H1 (cell line): Measurements from ENCODE around the gene PRICKLE3. TPM values are rescaled to one million over a fixed set of nuclear protein-coding genes. Genes with fewer than 3 reads are reported as not detected.

Source experiments
- ATF3 ChIP-seq: IDR thresholded peaks from 2 replicates; pipeline ENCODE4 v1.6.1; 2011; ENCODE audit warnings: low read depth, mild to moderate bottlenecking, low read length; ENCODE audit not compliant: insufficient read depth
- BCL11A ChIP-seq, 2 experiments: IDR thresholded peaks; one replicate each; pipeline ENCODE4 v1.6.1; 2011; ENCODE audit warnings: low read depth in 2 of 2, low read length in 2 of 2, mild to moderate bottlenecking in 2 of 2
- CBX5 ChIP-seq: fragments of 300-800, 300-1000 bp; sonication (generic); IDR thresholded peaks from 2 replicates; pipeline ENCODE4 v1.7.1; 2016; ENCODE audit warnings: antibody characterized with exemption, low read length, low read depth
- HDAC6 ChIP-seq: IDR thresholded peaks from one replicate; pipeline ENCODE4 v1.7.1; 2012; ENCODE audit warnings: low read depth, mild to moderate bottlenecking, inconsistent platforms, low read length, moderate library complexity
- KDM5A ChIP-seq: fragments of 200-600 bp; IDR thresholded peaks from 2 replicates; pipeline ENCODE4 v1.7.1; 2012; ENCODE audit warnings: mild to moderate bottlenecking, low read length, inconsistent platforms, mixed read lengths
- RBBP5 ChIP-seq: IDR thresholded peaks from 2 replicates; pipeline ENCODE4 v1.7.1; 2012; ENCODE audit warnings: low read depth, mild to moderate bottlenecking, inconsistent platforms, low read length, moderate library complexity, borderline replicate concordance
- RNF2 ChIP-seq: fragments of 200-900, 300-1000 bp; sonication (generic); IDR thresholded peaks from 2 replicates; pipeline ENCODE4 v1.7.1; 2016; ENCODE audit warnings: borderline replicate concordance, low read depth, mild to moderate bottlenecking, antibody characterized with exemption, low read length; ENCODE audit not compliant: poor library complexity, severe bottlenecking; ENCODE audit errors: missing control alignments
- polyA plus RNA-seq, 7 experiments: library from polyadenylated mRNA; depleted of rRNA in 3 of 7; stranded (reverse) in 5 of 7; unstranded in 2 of 7; fragments of >200 nt in 5 of 7; fragments of 200-250 nt in 2 of 7; gene quantifications; 1 replicate in 5 of 7; 2 replicates in 1 of 7; 4 replicates in 1 of 7; pipeline versions ENCODE4 v1.2.1 to v1.2.3, GENCODE V29; 2011 to 2013; ENCODE audit warnings: missing spikeins in 2 of 7, mixed read lengths in 2 of 7
- total RNA-seq: library from RNA; stranded (reverse); fragmentation: NEBNext Ultra II Directional; extraction: Animal tissue kit (Norgen Biotek cat#: 25700); gene quantifications from 2 replicates; pipeline ENCODE4 v1.2.1, GENCODE V29; 2021
- TF ChIP-seq, protein P1 (sequence below): fragments of 300-600 bp; sonication (generic); IDR thresholded peaks from 2 replicates; pipeline ENCODE4 v1.7.1; 2012; ENCODE audit warnings: low read length, moderate library complexity, mild to moderate bottlenecking, inconsistent platforms; ENCODE audit not compliant: insufficient replicate concordance

PRICKLE3 gene
- total and polyA plus RNA-seq, 2 of the 8 experiments (the other 6 are each of a cell fraction or from before 2014, with no cell fraction given) = 9.1 to 10.6 TPM

DNA sequence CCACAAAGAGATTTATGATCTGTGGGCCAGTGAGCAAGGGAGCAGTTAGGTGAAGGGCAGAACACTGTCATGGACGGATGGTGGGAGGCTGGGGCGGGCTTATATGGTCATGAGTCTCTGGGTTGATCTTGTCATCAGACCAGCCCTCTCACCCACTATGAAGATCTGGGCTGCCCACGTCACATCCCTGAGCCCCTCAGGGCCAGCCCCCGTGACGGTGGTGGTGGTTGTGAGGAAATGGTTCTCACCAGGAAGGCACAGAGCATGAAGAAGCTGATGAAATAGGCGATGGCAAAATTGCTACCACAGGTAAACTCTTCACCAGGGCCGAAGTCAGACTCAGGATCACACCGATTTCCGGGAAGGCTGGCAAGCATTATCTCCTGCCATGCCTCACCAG, 24.9 kb upstream of the PRICKLE3 start (continued):
- TF ChIP-seq, protein P1, sequence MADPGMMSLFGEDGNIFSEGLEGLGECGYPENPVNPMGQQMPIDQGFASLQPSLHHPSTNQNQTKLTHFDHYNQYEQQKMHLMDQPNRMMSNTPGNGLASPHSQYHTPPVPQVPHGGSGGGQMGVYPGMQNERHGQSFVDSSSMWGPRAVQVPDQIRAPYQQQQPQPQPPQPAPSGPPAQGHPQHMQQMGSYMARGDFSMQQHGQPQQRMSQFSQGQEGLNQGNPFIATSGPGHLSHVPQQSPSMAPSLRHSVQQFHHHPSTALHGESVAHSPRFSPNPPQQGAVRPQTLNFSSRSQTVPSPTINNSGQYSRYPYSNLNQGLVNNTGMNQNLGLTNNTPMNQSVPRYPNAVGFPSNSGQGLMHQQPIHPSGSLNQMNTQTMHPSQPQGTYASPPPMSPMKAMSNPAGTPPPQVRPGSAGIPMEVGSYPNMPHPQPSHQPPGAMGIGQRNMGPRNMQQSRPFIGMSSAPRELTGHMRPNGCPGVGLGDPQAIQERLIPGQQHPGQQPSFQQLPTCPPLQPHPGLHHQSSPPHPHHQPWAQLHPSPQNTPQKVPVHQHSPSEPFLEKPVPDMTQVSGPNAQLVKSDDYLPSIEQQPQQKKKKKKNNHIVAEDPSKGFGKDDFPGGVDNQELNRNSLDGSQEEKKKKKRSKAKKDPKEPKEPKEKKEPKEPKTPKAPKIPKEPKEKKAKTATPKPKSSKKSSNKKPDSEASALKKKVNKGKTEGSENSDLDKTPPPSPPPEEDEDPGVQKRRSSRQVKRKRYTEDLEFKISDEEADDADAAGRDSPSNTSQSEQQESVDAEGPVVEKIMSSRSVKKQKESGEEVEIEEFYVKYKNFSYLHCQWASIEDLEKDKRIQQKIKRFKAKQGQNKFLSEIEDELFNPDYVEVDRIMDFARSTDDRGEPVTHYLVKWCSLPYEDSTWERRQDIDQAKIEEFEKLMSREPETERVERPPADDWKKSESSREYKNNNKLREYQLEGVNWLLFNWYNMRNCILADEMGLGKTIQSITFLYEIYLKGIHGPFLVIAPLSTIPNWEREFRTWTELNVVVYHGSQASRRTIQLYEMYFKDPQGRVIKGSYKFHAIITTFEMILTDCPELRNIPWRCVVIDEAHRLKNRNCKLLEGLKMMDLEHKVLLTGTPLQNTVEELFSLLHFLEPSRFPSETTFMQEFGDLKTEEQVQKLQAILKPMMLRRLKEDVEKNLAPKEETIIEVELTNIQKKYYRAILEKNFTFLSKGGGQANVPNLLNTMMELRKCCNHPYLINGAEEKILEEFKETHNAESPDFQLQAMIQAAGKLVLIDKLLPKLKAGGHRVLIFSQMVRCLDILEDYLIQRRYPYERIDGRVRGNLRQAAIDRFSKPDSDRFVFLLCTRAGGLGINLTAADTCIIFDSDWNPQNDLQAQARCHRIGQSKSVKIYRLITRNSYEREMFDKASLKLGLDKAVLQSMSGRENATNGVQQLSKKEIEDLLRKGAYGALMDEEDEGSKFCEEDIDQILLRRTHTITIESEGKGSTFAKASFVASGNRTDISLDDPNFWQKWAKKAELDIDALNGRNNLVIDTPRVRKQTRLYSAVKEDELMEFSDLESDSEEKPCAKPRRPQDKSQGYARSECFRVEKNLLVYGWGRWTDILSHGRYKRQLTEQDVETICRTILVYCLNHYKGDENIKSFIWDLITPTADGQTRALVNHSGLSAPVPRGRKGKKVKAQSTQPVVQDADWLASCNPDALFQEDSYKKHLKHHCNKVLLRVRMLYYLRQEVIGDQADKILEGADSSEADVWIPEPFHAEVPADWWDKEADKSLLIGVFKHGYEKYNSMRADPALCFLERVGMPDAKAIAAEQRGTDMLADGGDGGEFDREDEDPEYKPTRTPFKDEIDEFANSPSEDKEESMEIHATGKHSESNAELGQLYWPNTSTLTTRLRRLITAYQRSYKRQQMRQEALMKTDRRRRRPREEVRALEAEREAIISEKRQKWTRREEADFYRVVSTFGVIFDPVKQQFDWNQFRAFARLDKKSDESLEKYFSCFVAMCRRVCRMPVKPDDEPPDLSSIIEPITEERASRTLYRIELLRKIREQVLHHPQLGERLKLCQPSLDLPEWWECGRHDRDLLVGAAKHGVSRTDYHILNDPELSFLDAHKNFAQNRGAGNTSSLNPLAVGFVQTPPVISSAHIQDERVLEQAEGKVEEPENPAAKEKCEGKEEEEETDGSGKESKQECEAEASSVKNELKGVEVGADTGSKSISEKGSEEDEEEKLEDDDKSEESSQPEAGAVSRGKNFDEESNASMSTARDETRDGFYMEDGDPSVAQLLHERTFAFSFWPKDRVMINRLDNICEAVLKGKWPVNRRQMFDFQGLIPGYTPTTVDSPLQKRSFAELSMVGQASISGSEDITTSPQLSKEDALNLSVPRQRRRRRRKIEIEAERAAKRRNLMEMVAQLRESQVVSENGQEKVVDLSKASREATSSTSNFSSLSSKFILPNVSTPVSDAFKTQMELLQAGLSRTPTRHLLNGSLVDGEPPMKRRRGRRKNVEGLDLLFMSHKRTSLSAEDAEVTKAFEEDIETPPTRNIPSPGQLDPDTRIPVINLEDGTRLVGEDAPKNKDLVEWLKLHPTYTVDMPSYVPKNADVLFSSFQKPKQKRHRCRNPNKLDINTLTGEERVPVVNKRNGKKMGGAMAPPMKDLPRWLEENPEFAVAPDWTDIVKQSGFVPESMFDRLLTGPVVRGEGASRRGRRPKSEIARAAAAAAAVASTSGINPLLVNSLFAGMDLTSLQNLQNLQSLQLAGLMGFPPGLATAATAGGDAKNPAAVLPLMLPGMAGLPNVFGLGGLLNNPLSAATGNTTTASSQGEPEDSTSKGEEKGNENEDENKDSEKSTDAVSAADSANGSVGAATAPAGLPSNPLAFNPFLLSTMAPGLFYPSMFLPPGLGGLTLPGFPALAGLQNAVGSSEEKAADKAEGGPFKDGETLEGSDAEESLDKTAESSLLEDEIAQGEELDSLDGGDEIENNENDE = no peak
- TF ChIP-seq KDM5A (no peak), CBX5 (no peak), BCL11A (IDR thresholded peaks at IDR 0.05; ENCODE audit: low read depth in 2 of 2, low read length in 2 of 2) (no peak), RBBP5 (no peak), HDAC6 (no peak), ATF3 (no peak), RNF2 (no peak)
